Keratinocyte (primary cell): Measurements from ENCODE around the gene CDK14. TPM values are rescaled to one million over a fixed set of nuclear protein-coding genes. Genes with fewer than 3 reads are reported as not detected.

Source experiments
- DNase-seq: peaks from one replicate; pipeline ENCODE4 v3.0.0-alpha.2; 2011; ENCODE audit warnings: low read depth, missing footprints, low spot score
- FAIRE-seq: peaks from 2 replicates; lab custom pipeline; 2011; peaks lifted over from hg19 to GRCh38; lab: Jason Lieb, UNC
- H2AFZ ChIP-seq: 2 replicates; pipeline ENCODE4 v1.6.0; 2012; ENCODE audit warnings: low read length, control low read depth, inconsistent platforms; ENCODE audit not compliant: control insufficient read depth
- H3K27ac ChIP-seq: 2 replicates; pipeline ENCODE4 v1.5.1; 2011; ENCODE audit warnings: low read length; ENCODE audit not compliant: control insufficient read depth, insufficient read depth
- H3K27me3 ChIP-seq: 3 replicates; pipeline ENCODE4 v1.6.0; 2011; ENCODE audit warnings: low read length; ENCODE audit not compliant: control insufficient read depth, insufficient read depth; ENCODE audit errors: extremely low read depth
- H3K36me3 ChIP-seq, 2 experiments: 2 replicates in 1 of 2; 3 replicates in 1 of 2; pipeline ENCODE4 v1.5.1; 2011; ENCODE audit warnings: low read length in 2 of 2, mild to moderate bottlenecking in 1 of 2; ENCODE audit not compliant: control insufficient read depth in 2 of 2, insufficient read depth in 2 of 2; ENCODE audit errors: extremely low read depth in 1 of 2
- H3K4me1 ChIP-seq: 3 replicates; pipeline ENCODE4 v1.5.1; 2011; ENCODE audit warnings: low read length; ENCODE audit not compliant: control insufficient read depth, insufficient read depth; ENCODE audit errors: extremely low read depth
- H3K4me2 ChIP-seq: 3 replicates; pipeline ENCODE4 v1.6.0; 2011; ENCODE audit warnings: low read depth, low read length; ENCODE audit not compliant: control insufficient read depth, insufficient read depth; ENCODE audit errors: extremely low read depth
- H3K4me3 ChIP-seq, 3 experiments: fragments of 200-600 bp in 1 of 3; sonication (generic) in 1 of 3; 2 replicates in 2 of 3; 3 replicates in 1 of 3; pipeline ENCODE4 v1.5.1; 2011 to 2016; ENCODE audit warnings: low read length in 3 of 3, mild to moderate bottlenecking in 3 of 3, control low read depth in 2 of 3, inconsistent platforms in 1 of 3, low read depth in 1 of 3, mixed read lengths in 1 of 3, mixed run types in 1 of 3, moderate library complexity in 1 of 3; ENCODE audit not compliant: control insufficient read depth in 2 of 3, insufficient read depth in 2 of 3; ENCODE audit errors: extremely low read depth in 1 of 3
- H3K79me2 ChIP-seq: 2 replicates; pipeline ENCODE4 v1.6.0; 2012; ENCODE audit warnings: low read length; ENCODE audit not compliant: control insufficient read depth, insufficient read depth
- H3K9ac ChIP-seq: 3 replicates; pipeline ENCODE4 v1.6.0; 2011; ENCODE audit warnings: low read length; ENCODE audit not compliant: control insufficient read depth, insufficient read depth; ENCODE audit errors: extremely low read depth
- H3K9me1 ChIP-seq: 3 replicates; pipeline ENCODE4 v1.6.0; 2011; ENCODE audit warnings: low read length; ENCODE audit not compliant: control insufficient read depth, insufficient read depth; ENCODE audit errors: extremely low read depth
- H3K9me3 ChIP-seq: 2 replicates; pipeline ENCODE4 v1.5.1; 2012; ENCODE audit warnings: low read depth, low read length; ENCODE audit not compliant: control insufficient read depth
- H4K20me1 ChIP-seq: 3 replicates; pipeline ENCODE4 v1.6.0; 2011; ENCODE audit warnings: low read length; ENCODE audit not compliant: control insufficient read depth, insufficient read depth; ENCODE audit errors: extremely low read depth
- CTCF ChIP-seq, 3 experiments: IDR thresholded peaks in 1 of 3; conservative IDR thresholded peaks in 1 of 3; optimal IDR thresholded peaks in 1 of 3; 2 replicates in 2 of 3; 3 replicates in 1 of 3; pipeline versions ENCODE3 to v1.5.1; 2011; ENCODE audit warnings: low read length in 3 of 3, mild to moderate bottlenecking in 3 of 3, moderate library complexity in 2 of 3, control low read depth in 1 of 3, inconsistent platforms in 1 of 3; ENCODE audit not compliant: insufficient read depth in 2 of 3; ENCODE audit errors: extremely low read depth in 1 of 3
- EZH2 ChIP-seq: IDR thresholded peaks from one replicate; pipeline ENCODE4 v1.6.1; 2012; ENCODE audit warnings: inconsistent platforms, mild to moderate bottlenecking, low read length, moderate library complexity
- dilution Hi-C: fragments of 300-500 bp; cut with MboI; formaldehyde crosslinking; loops from one replicate; pipeline ENCODE4 v1.7.0; 2020; ENCODE audit warnings: low sequenced_read_pairs; ENCODE audit not compliant: extremely low pct_ligation_motif_present
- polyA plus RNA-seq, 5 experiments: library from polyadenylated mRNA; depleted of rRNA in 3 of 5; stranded (reverse) in 3 of 5; stranded (forward) in 1 of 5; unstranded in 1 of 5; fragments of >200 nt; gene quantifications; 1 replicate in 1 of 5; 2 replicates in 3 of 5; 3 replicates in 1 of 5; pipeline versions ENCODE4 v1.2.1 to v1.2.3, GENCODE V29; 2011 to 2012; ENCODE audit warnings: missing spikeins in 2 of 5, low read depth in 1 of 5, low replicate concordance in 1 of 5

The CDK14 gene
- polyA plus RNA-seq, 1 donor (not counting 4 experiments of a cell fraction or from before 2014, with no cell fraction given) = 4.0 TPM

- H3K79me2 ChIP-seq = no peaks in the 10 kb centered on the region
- no peak for DNase-seq
- peak overlapping the region; percentile 3 for H3K4me2 ChIP-seq
- H3K27me3 ChIP-seq = no peaks in the 10 kb centered on the region
- FAIRE-seq = no peak
- H3K9me3 ChIP-seq = no peaks in the 10 kb centered on the region
- no peak overlapping the region for H2AFZ ChIP-seq
- no peak overlapping the region for H3K4me3 ChIP-seq
- no peak overlapping the region for H3K27ac ChIP-seq
- peaks cover 23% of the 10 kb centered on the region for H3K4me1 ChIP-seq
- dilution Hi-C loops = no loop called here
- H3K36me3 ChIP-seq = no peaks in the 10 kb centered on the region
- H3K9me1 ChIP-seq = no peaks in the 10 kb centered on the region
- no peaks in the 10 kb centered on the region for H4K20me1 ChIP-seq
- TF ChIP-seq EZH2 (no peak), CTCF (optimal IDR thresholded peaks at IDR 0.05 in 1 of 3, IDR thresholded peaks at IDR 0.05 in 1 of 3, conservative IDR thresholded peaks at IDR 0.05 in 1 of 3; ENCODE audit: extremely low read depth in 1 of 3, insufficient read depth in 2 of 3, low read length in 3 of 3) (no peak)
- no peak overlapping the region for H3K9ac ChIP-seq
These were observed 28.9 kb downstream of the CDK14 start for GRCh38 chr7:90625051-90625450.

- FAIRE-seq (no peak), DNase-seq (no peak)
- Histone ChIP-seq H4K20me1 (no peaks in the 10 kb centered on the region), H2AFZ (no peak overlapping the region), H3K79me2 (no peaks in the 10 kb centered on the region), H3K4me2 (no peak overlapping the region), H3K9me1 (no peaks in the 10 kb centered on the region), H3K27me3 (no peaks in the 10 kb centered on the region), H3K27ac (no peak overlapping the region), H3K4me3 (no peak overlapping the region), H3K9ac (no peak overlapping the region), H3K4me1 (peaks cover 23% of the 10 kb centered on the region), H3K36me3 (no peaks in the 10 kb centered on the region), H3K9me3 (no peaks in the 10 kb centered on the region)
- dilution Hi-C loops = no loop called here
- TF ChIP-seq CTCF (optimal IDR thresholded peaks at IDR 0.05 in 1 of 3, IDR thresholded peaks at IDR 0.05 in 1 of 3, conservative IDR thresholded peaks at IDR 0.05 in 1 of 3; ENCODE audit: extremely low read depth in 1 of 3, insufficient read depth in 2 of 3, low read length in 3 of 3) (no peak), EZH2 (no peak)
These were observed 29.4 kb downstream of the CDK14 start for GRCh38 chr7:90625562-90625961.
